Measurements from ENCODE around the gene SC5D.

Gene SC5D, protein sequence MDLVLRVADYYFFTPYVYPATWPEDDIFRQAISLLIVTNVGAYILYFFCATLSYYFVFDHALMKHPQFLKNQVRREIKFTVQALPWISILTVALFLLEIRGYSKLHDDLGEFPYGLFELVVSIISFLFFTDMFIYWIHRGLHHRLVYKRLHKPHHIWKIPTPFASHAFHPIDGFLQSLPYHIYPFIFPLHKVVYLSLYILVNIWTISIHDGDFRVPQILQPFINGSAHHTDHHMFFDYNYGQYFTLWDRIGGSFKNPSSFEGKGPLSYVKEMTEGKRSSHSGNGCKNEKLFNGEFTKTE

GRCh38 chr11:121292495-121293287, at the start of gene SC5D:
Gene SC5D (plus strand): TSS chr11:121292771. CDS start chr11:121303376, 10,605 bp downstream.
- TF ChIP-seq GATA2 (IDR thresholded peaks at IDR 0.05; ENCODE audit: low read depth, low read length): peak; percentile 68
- no peak for TF ChIP-seq GATA3 (IDR thresholded peaks at IDR 0.05; ENCODE audit: low read depth, low read length)

- TF ChIP-seq GATA3 (IDR thresholded peaks at IDR 0.05; ENCODE audit: low read depth, low read length) (no peak), GATA2 (IDR thresholded peaks at IDR 0.05; ENCODE audit: low read depth, low read length) (no peak)
Observed at GRCh38 chr11:121244884-121245283, 47.7 kb upstream of the SC5D start.

DNA sequence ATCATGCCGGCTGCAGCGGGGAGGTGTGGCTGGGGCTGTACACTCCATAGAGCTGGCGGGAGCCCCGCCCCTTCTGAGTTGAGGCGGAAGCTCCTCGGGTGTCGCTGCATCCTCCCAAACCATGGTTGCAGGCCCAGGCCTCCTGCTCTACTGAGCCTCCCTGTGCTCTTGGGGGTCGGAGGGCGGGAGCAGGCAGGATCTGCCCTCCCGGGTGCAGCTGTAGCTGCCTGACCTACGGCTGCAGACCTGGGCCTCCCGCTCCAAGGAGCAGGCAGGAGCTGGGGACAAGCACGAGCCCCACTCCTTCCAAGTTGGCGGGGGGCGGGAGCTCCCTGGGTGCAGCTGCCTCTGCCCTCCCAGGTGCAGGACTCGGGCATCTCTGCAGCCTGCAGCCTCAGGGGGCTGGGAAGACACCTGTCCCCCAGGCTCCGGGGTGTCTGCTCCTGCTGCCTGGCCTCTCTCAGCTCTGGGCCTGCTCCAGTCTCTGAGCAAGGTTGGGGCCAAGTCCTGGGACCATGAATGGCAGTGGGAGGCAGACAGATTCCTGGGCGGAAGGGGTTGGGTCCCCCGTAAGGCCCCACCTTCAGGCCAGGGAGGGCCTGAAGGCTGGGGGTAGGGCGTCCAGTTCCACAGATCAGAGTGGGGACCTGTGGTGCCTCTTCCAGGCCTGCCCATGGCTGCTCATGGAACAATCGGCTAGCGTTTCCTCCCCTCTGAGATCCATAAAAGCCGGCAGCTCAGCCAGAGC, 46.4 kb upstream of the SC5D start:
- no peak for TF ChIP-seq GATA3 (IDR thresholded peaks at IDR 0.05; ENCODE audit: low read depth, low read length)
- TF ChIP-seq GATA2 (IDR thresholded peaks at IDR 0.05; ENCODE audit: low read depth, low read length): no peak

DNA sequence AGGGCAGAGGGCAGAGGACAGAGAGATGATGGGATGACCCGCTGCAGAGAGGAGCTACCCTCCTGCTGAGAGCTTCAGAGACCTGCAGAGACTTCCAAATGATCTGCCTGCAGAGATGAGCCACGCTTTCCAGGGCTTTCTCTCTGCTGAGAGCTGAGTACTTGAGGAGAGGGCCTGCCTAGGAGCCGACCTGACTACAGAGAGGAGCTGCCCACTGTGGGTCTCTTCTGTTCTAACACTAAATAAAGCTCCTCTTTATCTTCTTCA, 45.9 kb upstream of the SC5D start:
- no peak for TF ChIP-seq GATA2 (IDR thresholded peaks at IDR 0.05; ENCODE audit: low read depth, low read length)
- no peak for TF ChIP-seq GATA3 (IDR thresholded peaks at IDR 0.05; ENCODE audit: low read depth, low read length)

DNA sequence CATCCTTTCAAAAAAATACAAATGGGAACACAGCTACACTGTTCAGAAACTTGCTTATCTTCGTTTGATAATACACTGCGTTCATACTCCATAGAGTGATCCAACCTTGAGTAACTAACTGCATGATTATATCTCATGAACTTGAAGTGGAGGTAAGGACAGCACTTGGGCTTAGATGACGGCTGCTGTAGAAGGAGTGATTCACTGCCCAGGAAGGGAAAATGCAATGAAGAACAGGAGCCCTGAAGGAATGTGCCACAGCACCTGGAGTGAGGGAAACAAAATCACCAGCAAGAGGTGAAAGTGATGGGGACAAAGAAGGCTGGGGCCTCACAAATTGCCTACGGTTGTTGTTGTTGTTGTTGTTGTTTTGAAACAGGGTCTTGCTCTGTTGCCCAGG, 44.1 kb upstream of the SC5D start:
- TF ChIP-seq GATA3 (IDR thresholded peaks at IDR 0.05; ENCODE audit: low read depth, low read length): no peak
- TF ChIP-seq GATA2 (IDR thresholded peaks at IDR 0.05; ENCODE audit: low read depth, low read length): no peak

- no peak for TF ChIP-seq GATA2 (IDR thresholded peaks at IDR 0.05; ENCODE audit: low read depth, low read length)
- TF ChIP-seq GATA3 (IDR thresholded peaks at IDR 0.05; ENCODE audit: low read depth, low read length): no peak
Observed at GRCh38 chr11:121249039-121249663, 43.4 kb upstream of the SC5D start.

DNA sequence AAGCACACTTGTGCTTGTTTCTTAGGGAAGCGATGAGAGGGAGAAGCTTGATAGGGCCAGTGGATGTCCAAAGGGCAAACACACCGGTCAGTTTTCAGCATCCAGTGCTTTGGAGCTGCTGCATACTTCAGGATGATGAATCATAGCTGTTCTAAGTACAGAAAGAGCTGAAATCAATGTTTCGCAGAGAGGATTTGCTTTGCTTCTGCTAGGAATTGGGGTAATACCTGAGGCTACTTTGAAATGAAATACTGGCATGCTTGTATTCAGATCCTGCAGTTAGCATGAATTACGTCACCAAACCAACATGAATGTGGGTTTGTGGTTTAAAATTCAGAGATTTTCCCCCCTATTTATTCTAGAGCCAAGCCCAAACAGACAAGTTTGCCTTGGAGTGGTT, 41.7 kb upstream of the SC5D start:
- TF ChIP-seq GATA3 (IDR thresholded peaks at IDR 0.05; ENCODE audit: low read depth, low read length) (no peak), GATA2 (IDR thresholded peaks at IDR 0.05; ENCODE audit: low read depth, low read length) (no peak)

- TF ChIP-seq GATA3 (IDR thresholded peaks at IDR 0.05; ENCODE audit: low read depth, low read length) (no peak), GATA2 (IDR thresholded peaks at IDR 0.05; ENCODE audit: low read depth, low read length) (no peak)
Observed at GRCh38 chr11:121253951-121254350, 38.6 kb upstream of the SC5D start.

- TF ChIP-seq GATA3 (IDR thresholded peaks at IDR 0.05; ENCODE audit: low read depth, low read length): no peak
- no peak for TF ChIP-seq GATA2 (IDR thresholded peaks at IDR 0.05; ENCODE audit: low read depth, low read length)
Observed at GRCh38 chr11:121254756-121255155, 37.8 kb upstream of the SC5D start.

- no peak for TF ChIP-seq GATA3 (IDR thresholded peaks at IDR 0.05; ENCODE audit: low read depth, low read length)
- no peak for TF ChIP-seq GATA2 (IDR thresholded peaks at IDR 0.05; ENCODE audit: low read depth, low read length)
Observed at GRCh38 chr11:121255473-121256125, 37.0 kb upstream of the SC5D start.

- TF ChIP-seq GATA2 (IDR thresholded peaks at IDR 0.05; ENCODE audit: low read depth, low read length) (no peak), GATA3 (IDR thresholded peaks at IDR 0.05; ENCODE audit: low read depth, low read length) (no peak)
Observed at GRCh38 chr11:121257289-121257688, 35.3 kb upstream of the SC5D start.

GRCh38 chr11:121257976-121258375, 34.6 kb upstream of the SC5D start:
- TF ChIP-seq GATA2 (IDR thresholded peaks at IDR 0.05; ENCODE audit: low read depth, low read length) (no peak), GATA3 (IDR thresholded peaks at IDR 0.05; ENCODE audit: low read depth, low read length) (no peak)

GRCh38 chr11:121265586-121265985, 27.0 kb upstream of the SC5D start:
- TF ChIP-seq GATA3 (IDR thresholded peaks at IDR 0.05; ENCODE audit: low read depth, low read length) (no peak), GATA2 (IDR thresholded peaks at IDR 0.05; ENCODE audit: low read depth, low read length) (no peak)

GRCh38 chr11:121268581-121268980, 24.0 kb upstream of the SC5D start:
- TF ChIP-seq GATA3 (IDR thresholded peaks at IDR 0.05; ENCODE audit: low read depth, low read length) (no peak), GATA2 (IDR thresholded peaks at IDR 0.05; ENCODE audit: low read depth, low read length) (no peak)
